HL-60 (cell line): Measurements from ENCODE around the gene PPP1R1C.

Experiments
- DNase-seq, 2 experiments: peaks; one replicate each; pipeline ENCODE4 v3.0.0-alpha.2; 2010 to 2020; ENCODE audit warnings: low read depth in 1 of 2, low spot score in 1 of 2
- H3K27ac ChIP-seq: fragments of 250-450 bp; sonication (Bioruptor Pico); replicated peaks from 2 replicates; pipeline ENCODE4 v1.5.1; 2020; ENCODE audit warnings: mild to moderate bottlenecking, moderate library complexity
- H3K27me3 ChIP-seq: fragments of 250-450 bp; sonication (Bioruptor Pico); 2 replicates; pipeline ENCODE4 v1.5.1; 2021; ENCODE audit warnings: mild to moderate bottlenecking, moderate library complexity; ENCODE audit not compliant: insufficient read depth, poor library complexity, severe bottlenecking
- H3K4me3 ChIP-seq: replicated peaks from 2 replicates; pipeline ENCODE4 v1.5.1; 2011; ENCODE audit warnings: mild to moderate bottlenecking, control low read depth, low read length; ENCODE audit not compliant: insufficient read depth
- CTCF ChIP-seq: IDR thresholded peaks from one replicate; pipeline ENCODE4 v1.5.1; 2011; ENCODE audit warnings: low read length, control low read depth, inconsistent platforms; ENCODE audit not compliant: insufficient read depth
- GABPA ChIP-seq: IDR thresholded peaks from 2 replicates; pipeline ENCODE4 v1.6.1; 2012; ENCODE audit warnings: low read depth
- POLR2AphosphoS5 ChIP-seq: IDR thresholded peaks from 2 replicates; pipeline ENCODE4 v1.6.1; 2012; ENCODE audit warnings: low read depth
- REST ChIP-seq: IDR thresholded peaks from 2 replicates; pipeline ENCODE4 v1.6.1; 2012; ENCODE audit warnings: low read depth; ENCODE audit not compliant: insufficient replicate concordance
- SPI1 ChIP-seq: IDR thresholded peaks from 2 replicates; pipeline ENCODE4 v1.6.1; 2012; ENCODE audit warnings: low read depth, mild to moderate bottlenecking, borderline replicate concordance

PPP1R1C gene

GRCh38 chr2:182077023-182077422 lies 91.4 kb downstream of the PPP1R1C start:
- Histone ChIP-seq H3K4me3 (no peak overlapping the region), H3K27ac (no peak overlapping the region), H3K27me3 (no peaks in the 10 kb centered on the region)
- TF ChIP-seq SPI1 (no peak), GABPA (no peak), POLR2AphosphoS5 (no peak), CTCF (no peak)
- no peak for DNase-seq

- H3K27me3 ChIP-seq: no peaks in the 10 kb centered on the region
- no peak for TF ChIP-seq SPI1
- no peak for TF ChIP-seq POLR2AphosphoS5
- TF ChIP-seq CTCF: no peak
- TF ChIP-seq REST: no peak
- no peak overlapping the region for H3K4me3 ChIP-seq
- H3K27ac ChIP-seq: no peak overlapping the region
- peak; percentile 10 to 48 for DNase-seq
Measured at GRCh38 chr2:182077448-182078142, 91.9 kb downstream of the PPP1R1C start.

- H3K27ac ChIP-seq: no peak overlapping the region
- no peak overlapping the region for H3K4me3 ChIP-seq
- no peak for TF ChIP-seq CTCF
- TF ChIP-seq GABPA: no peak
- TF ChIP-seq POLR2AphosphoS5: no peak
- TF ChIP-seq REST: no peak
- no peak for TF ChIP-seq SPI1
- H3K27me3 ChIP-seq: no peaks in the 10 kb centered on the region
- DNase-seq: no peak
Measured at GRCh38 chr2:182078988-182079602, 93.4 kb downstream of the PPP1R1C start.
